Esophagus muscularis mucosa (tissue), 4 donors: ENCODE measurements around the gene ITGA5. TPM values are rescaled to one million over a fixed set of nuclear protein-coding genes. Genes with fewer than 3 reads are reported as not detected.
"Not testable (repeated sequence)": the region's sequence is repeated elsewhere in the genome, so short reads cannot be mapped to it uniquely, and the experiment has no call there.

Experiments
- DNase-seq: peaks from one replicate; pipeline ENCODE4 v3.0.0-alpha.2; 2017; ENCODE audit errors: extremely low spot score
- H3K27ac ChIP-seq, 4 donors: fragments of 200-600 bp; sonication (generic); replicated peaks in 1 of 4; 1 replicate in 3 of 4; 2 replicates in 1 of 4; pipeline ENCODE4 v1.5.1; 2016 to 2019; ENCODE audit warnings: mild to moderate bottlenecking in 1 of 4
- H3K27me3 ChIP-seq, 4 donors: fragments of 200-600 bp; sonication (generic); one replicate each; pipeline versions ENCODE4 v1.5.1 to v1.6.0; 2016 to 2019
- H3K36me3 ChIP-seq, 4 donors: fragments of 200-600 bp; sonication (generic); one replicate each; pipeline ENCODE4 v1.5.1; 2016 to 2019
- H3K4me1 ChIP-seq, 4 donors: fragments of 200-600 bp; sonication (generic); one replicate each; pipeline ENCODE4 v1.5.1; 2016 to 2019
- H3K4me3 ChIP-seq, 4 donors: fragments of 200-600 bp; sonication (generic); 1 replicate in 2 of 4; 2 replicates in 2 of 4; pipeline ENCODE4 v1.5.1; 2016 to 2019; ENCODE audit warnings: mild to moderate bottlenecking in 4 of 4, moderate library complexity in 1 of 4
- H3K9me3 ChIP-seq, 4 donors: fragments of 200-600 bp; sonication (generic); 1 replicate in 3 of 4; 2 replicates in 1 of 4; pipeline ENCODE4 v1.5.1; 2016 to 2019
- CTCF ChIP-seq, 3 experiments: fragments of 200-600 bp in 2 of 3; fragments of 450-650 bp in 1 of 3; sonication (generic) in 2 of 3; IDR thresholded peaks; one replicate each; pipeline ENCODE4 v1.5.1; 2017 to 2019; ENCODE audit warnings: antibody characterized with exemption in 3 of 3, mild to moderate bottlenecking in 2 of 3, moderate library complexity in 1 of 3
- EP300 ChIP-seq: sonication (generic); formaldehyde crosslinking; IDR thresholded peaks from one replicate; pipeline ENCODE4 v1.6.1; 2017; ENCODE audit warnings: antibody characterized with exemption
- POLR2A ChIP-seq: fragments of 450-650 bp; IDR thresholded peaks from one replicate; pipeline ENCODE4 v1.6.1; 2017; ENCODE audit warnings: antibody characterized with exemption, moderate library complexity, mild to moderate bottlenecking, low read depth
- POLR2AphosphoS5 ChIP-seq, 2 donors: sonication (generic); formaldehyde crosslinking; IDR thresholded peaks; one replicate each; pipeline ENCODE4 v1.6.1; 2017; ENCODE audit warnings: antibody characterized with exemption in 2 of 2
- whole genome bisulfite sequencing: methylation state at CpG from one replicate; pipeline ENCODE4 v1.1.5; 2018; 5-methylcytosine and 5-hydroxymethylcytosine counted together
- intact Hi-C: fragments of 100-400 bp; cut with DNase I; formaldehyde crosslinking; loops from one replicate; pipeline ENCODE4 v1.15.1; 2023
- total RNA-seq, 4 donors: library from RNA; depleted of rRNA; stranded (reverse); fragments of >200 nt; gene quantifications; one replicate each; pipeline versions ENCODE4 v1.1.0 to v1.2.1, GENCODE V29; 2016

ITGA5 gene
- total RNA-seq, 4 donors from 2014 or later = 264 to 785 (median 602) TPM

DNA sequence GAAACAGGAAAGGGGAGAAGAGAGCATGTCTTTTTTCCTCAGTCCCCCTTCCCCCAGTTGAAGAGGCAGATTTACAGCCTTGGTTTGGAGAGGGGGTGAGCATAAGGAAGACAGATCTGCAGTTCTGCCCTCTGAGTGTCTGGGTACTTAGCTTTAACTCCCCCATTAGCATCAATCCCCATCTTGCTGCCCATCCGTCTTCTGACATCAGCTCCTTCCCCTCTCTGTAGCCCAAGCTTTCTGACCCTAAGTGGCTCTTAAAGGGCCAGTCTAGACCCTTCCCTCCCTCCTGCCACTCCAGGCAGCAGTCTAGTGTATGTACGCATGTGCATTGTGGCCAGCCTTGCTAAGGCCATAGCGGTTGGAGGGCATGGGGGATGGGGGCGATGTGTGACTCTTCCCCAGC lies 62.1 kb downstream of the ITGA5 start:
- WGBS = 68% methylated on average over 4 of the region's 4 CpGs
- intact Hi-C loops = no loop called here
- H3K4me3 ChIP-seq = no peak overlapping the region
- H3K9me3 ChIP-seq = no peaks in the 10 kb centered on the region
- no peaks in the 10 kb centered on the region for H3K36me3 ChIP-seq
- peaks cover 35 to 76% (median 68%) of the 10 kb centered on the region in 4 donors for H3K4me1 ChIP-seq
- DNase-seq = no peak
- TF ChIP-seq POLR2A = no peak
- TF ChIP-seq CTCF (IDR thresholded peaks at IDR 0.05) = no peak
- no peak for TF ChIP-seq EP300
- no peaks in the 10 kb centered on the region for H3K27me3 ChIP-seq
- H3K27ac ChIP-seq = peak overlapping the region in 2 of 4 donors; percentile 64 to 92

- intact Hi-C loops = no loop called here
- Histone ChIP-seq H3K4me1 (peaks cover 40 to 83% (median 75%) of the 10 kb centered on the region in 4 donors), H3K9me3 (no peaks in the 10 kb centered on the region), H3K36me3 (peaks cover 0 to 4% (median 2%) of the 10 kb centered on the region in 4 donors), H3K27ac (peak overlapping the region in 3 of 4 donors; percentile 0 to 92 (median 64)), H3K27me3 (no peaks in the 10 kb centered on the region), H3K4me3 (no peak overlapping the region)
- TF ChIP-seq POLR2AphosphoS5 (IDR thresholded peaks at IDR 0.05) (peak in 1 of 2 donors; percentile 45), CTCF (IDR thresholded peaks at IDR 0.05) (no peak)
- no peak for DNase-seq
- 57% methylated on average over 3 of the region's 3 CpGs for WGBS
These were observed 62.8 kb downstream of the ITGA5 start for GRCh38 chr12:54356228-54356627.

- 74% methylated on average over 6 of the region's 6 CpGs for WGBS
- Histone ChIP-seq H3K27ac (peak overlapping the region in 3 of 4 donors; percentile 0 to 92 (median 64)), H3K36me3 (peaks cover 6 to 14% (median 11%) of the 10 kb centered on the region in 4 donors), H3K27me3 (no peaks in the 10 kb centered on the region), H3K4me3 (no peak overlapping the region), H3K4me1 (peaks cover 35 to 85% (median 76%) of the 10 kb centered on the region in 4 donors), H3K9me3 (no peaks in the 10 kb centered on the region)
- TF ChIP-seq EP300 (no peak), POLR2A (no peak), CTCF (IDR thresholded peaks at IDR 0.05) (no peak), POLR2AphosphoS5 (IDR thresholded peaks at IDR 0.05) (no peak)
- DNase-seq = no peak
- intact Hi-C loops = no loop called here
These were observed 63.8 kb downstream of the ITGA5 start for GRCh38 chr12:54355104-54355815.

- H3K9me3 ChIP-seq, DNase-seq, intact Hi-C loops, H3K4me3 ChIP-seq, H3K27me3 ChIP-seq: not testable (repeated sequence)
- H3K4me1 ChIP-seq = peaks cover 29 to 78% (median 67%) of the 10 kb centered on the region in 4 donors
- peak overlapping the region in 2 of 4 donors; percentile 82 to 86 for H3K27ac ChIP-seq
- WGBS = 82% methylated on average over 7 of the region's 7 CpGs
- H3K36me3 ChIP-seq = peaks cover 16 to 24% (median 21%) of the 10 kb centered on the region in 4 donors
These were observed 64.8 kb downstream of the ITGA5 start for GRCh38 chr12:54354271-54354670.

DNA sequence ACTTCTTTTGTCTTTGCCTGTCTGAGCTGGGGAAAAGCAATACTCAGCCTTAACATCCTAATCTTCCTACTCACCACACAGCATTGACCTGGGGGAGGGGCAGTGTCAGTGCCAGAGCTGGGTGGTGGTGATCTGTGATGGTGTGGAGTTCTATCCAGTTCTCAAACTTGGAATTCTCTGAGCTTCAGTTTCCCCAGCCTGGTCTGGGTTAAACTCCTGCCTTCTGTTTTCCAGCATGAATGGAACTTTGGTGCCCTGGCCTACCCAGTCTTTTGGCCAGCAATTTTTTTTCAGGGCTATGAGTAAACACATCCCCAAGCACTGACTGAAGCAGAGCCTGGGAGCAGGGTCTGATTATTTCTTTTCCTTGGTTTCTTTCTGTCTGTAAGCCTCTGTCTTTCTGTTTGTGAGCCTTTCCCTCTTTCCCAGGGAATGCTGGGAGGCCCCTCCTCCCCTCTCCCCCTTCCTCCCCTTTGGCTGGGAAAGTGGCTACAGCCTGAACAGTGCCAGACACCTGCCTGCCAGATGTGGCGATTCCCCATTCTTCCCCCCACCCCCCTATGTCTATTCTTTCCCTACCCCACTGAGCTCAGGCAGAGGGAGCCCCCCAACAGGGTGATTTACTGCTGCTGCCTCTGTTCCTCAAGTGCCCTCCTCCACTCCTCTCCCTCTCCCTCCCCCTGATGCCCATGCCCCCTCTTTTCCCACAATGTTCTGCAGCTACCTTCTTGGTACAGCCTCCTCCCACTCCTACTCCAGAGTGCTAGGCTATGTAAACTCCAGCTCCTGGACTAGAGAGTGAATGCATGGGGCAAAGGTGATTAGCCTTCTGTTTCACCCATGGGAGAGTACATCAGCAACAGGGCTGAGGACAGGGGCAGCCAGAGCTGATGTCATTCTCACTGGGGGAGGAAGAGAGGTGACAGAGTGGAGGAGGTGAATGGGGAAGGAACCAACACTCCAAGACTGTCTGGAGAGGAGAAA lies 65.9 kb downstream of the ITGA5 start:
- Histone ChIP-seq H3K27me3 (no peaks in the 10 kb centered on the region), H3K27ac (peak overlapping the region; percentile 53 to 86 (median 71)), H3K4me1 (peaks cover 24 to 72% (median 62%) of the 10 kb centered on the region in 4 donors), H3K9me3 (no peaks in the 10 kb centered on the region), H3K36me3 (peaks cover 27 to 35% (median 32%) of the 10 kb centered on the region in 4 donors), H3K4me3 (no peak overlapping the region)
- TF ChIP-seq POLR2AphosphoS5 (IDR thresholded peaks at IDR 0.05) (no peak), POLR2A (no peak), CTCF (IDR thresholded peaks at IDR 0.05) (no peak), EP300 (no peak)
- DNase-seq = no peak
- 17% methylated on average over 1 of the region's 1 CpG for WGBS
- intact Hi-C loops = no loop called here
